Measurements from ENCODE around the gene ARFGEF2. TPM values are rescaled to one million over a fixed set of nuclear protein-coding genes. Genes with fewer than 3 reads are reported as not detected.

Gene ARFGEF2
- total RNA-seq, 4 donors from 2014 or later, result 33.6 to 45.2 (median 39.3) TPM

DNA sequence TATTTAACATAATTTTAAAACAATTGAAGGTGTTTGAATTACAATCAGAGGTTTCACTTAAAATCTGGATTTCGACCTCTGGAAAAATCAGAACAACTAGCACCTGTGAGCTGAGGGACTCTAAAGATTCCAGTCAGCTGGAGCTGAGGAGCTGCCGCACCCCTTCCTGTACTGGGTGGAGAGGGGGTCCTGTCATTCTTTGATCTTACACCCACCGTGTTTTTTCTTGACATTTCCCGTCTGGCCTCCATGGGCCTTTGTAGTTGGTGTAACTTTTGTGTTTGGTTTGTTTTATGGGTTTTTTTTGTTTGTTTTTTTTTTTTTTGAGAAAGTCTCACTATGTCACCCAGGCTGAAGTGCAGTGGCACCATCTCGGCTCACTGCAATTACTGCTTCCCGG is 17.2 kb downstream of the ARFGEF2 start:
- H3K9me3 ChIP-seq, result no peaks in the 10 kb centered on the region
- TF ChIP-seq, protein P1, sequence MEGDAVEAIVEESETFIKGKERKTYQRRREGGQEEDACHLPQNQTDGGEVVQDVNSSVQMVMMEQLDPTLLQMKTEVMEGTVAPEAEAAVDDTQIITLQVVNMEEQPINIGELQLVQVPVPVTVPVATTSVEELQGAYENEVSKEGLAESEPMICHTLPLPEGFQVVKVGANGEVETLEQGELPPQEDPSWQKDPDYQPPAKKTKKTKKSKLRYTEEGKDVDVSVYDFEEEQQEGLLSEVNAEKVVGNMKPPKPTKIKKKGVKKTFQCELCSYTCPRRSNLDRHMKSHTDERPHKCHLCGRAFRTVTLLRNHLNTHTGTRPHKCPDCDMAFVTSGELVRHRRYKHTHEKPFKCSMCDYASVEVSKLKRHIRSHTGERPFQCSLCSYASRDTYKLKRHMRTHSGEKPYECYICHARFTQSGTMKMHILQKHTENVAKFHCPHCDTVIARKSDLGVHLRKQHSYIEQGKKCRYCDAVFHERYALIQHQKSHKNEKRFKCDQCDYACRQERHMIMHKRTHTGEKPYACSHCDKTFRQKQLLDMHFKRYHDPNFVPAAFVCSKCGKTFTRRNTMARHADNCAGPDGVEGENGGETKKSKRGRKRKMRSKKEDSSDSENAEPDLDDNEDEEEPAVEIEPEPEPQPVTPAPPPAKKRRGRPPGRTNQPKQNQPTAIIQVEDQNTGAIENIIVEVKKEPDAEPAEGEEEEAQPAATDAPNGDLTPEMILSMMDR (IDR thresholded peaks at IDR 0.05), result no peak
- TF ChIP-seq EP300 (IDR thresholded peaks at IDR 0.05) (no peak), POLR2A (IDR thresholded peaks at IDR 0.05; ENCODE audit: low read depth) (no peak), POLR2AphosphoS5 (IDR thresholded peaks at IDR 0.05) (no peak)
- peaks cover 0 to 30% (median 20%) of the 10 kb centered on the region in 4 donors for H3K36me3 ChIP-seq
- WGBS, result 70% methylated on average over 6 of the region's 6 CpGs
- H3K27ac ChIP-seq (replicated peaks in 1 of 4), result no peak overlapping the region
- H3K4me3 ChIP-seq, result no peak overlapping the region
- intact Hi-C loops (cut with DNase I), result no loop called here
- no peaks in the 10 kb centered on the region for H3K27me3 ChIP-seq
- H3K4me1 ChIP-seq, result peaks cover 10 to 39% (median 15%) of the 10 kb centered on the region in 4 donors
- DNase-seq (ENCODE audit: extremely low spot score), result no peak

DNA sequence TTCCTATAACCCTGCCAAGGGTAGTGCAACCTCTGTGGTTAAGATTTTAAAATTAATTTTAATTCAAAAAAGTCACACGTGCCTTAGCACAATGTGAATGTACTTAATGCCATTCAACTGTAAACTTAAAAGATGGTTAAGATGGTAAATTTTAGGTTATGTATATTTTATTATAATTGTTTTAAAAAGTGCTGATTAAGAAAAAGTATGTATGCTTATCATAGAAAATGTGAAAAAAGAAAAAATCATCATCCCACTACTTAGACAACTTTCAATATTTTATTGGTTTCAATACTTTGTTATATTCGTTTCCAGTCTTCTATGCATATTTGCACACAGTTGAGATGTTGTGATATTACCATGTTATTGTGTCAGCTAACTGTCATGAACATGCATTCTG is 18.7 kb downstream of the ARFGEF2 start:
- no peak for DNase-seq (ENCODE audit: extremely low spot score)
- H3K4me1 ChIP-seq, result peaks cover 10 to 38% (median 14%) of the 10 kb centered on the region in 4 donors
- H3K36me3 ChIP-seq, result peaks cover 0 to 45% (median 33%) of the 10 kb centered on the region in 4 donors
- WGBS, result 86% methylated on average over 2 of the region's 2 CpGs
- intact Hi-C loops (cut with DNase I), result no loop called here
- H3K27me3 ChIP-seq, result no peaks in the 10 kb centered on the region
- TF ChIP-seq, protein P1 (IDR thresholded peaks at IDR 0.05), result no peak
- TF ChIP-seq POLR2A (IDR thresholded peaks at IDR 0.05; ENCODE audit: low read depth) (no peak), POLR2AphosphoS5 (IDR thresholded peaks at IDR 0.05) (no peak), EP300 (IDR thresholded peaks at IDR 0.05) (no peak)
- no peak overlapping the region for H3K27ac ChIP-seq (replicated peaks in 1 of 4)
- H3K9me3 ChIP-seq, result no peaks in the 10 kb centered on the region
- H3K4me3 ChIP-seq, result no peak overlapping the region

DNA sequence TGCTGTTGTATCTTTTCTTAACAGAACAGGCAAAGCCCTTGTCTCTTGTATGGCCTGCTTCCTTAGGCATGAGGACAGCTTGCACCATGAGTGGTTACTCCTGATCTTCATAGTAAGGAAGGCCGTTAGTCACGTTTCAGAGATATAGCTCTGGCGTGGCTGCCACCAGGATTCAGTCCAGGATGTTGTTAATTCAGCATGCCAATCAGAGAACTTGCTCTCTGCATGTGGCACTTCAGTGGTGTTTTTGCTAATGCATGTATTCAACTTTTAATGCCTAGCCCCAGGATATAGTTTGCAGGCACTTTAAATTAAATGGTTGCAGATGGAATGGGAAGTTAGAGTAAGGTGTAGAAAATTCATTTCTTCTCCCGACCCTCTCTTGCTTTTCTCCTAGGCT is 20.0 kb downstream of the ARFGEF2 start:
- Histone ChIP-seq H3K4me3 (no peak overlapping the region), H3K27me3 (no peaks in the 10 kb centered on the region), H3K36me3 (peaks cover 0 to 56% (median 41%) of the 10 kb centered on the region in 4 donors), H3K4me1 (peaks cover 10 to 38% (median 14%) of the 10 kb centered on the region in 4 donors), H3K27ac (replicated peaks in 1 of 4) (no peak overlapping the region), H3K9me3 (no peaks in the 10 kb centered on the region)
- WGBS, result 80% methylated on average over 4 of the region's 4 CpGs
- TF ChIP-seq EP300 (IDR thresholded peaks at IDR 0.05) (no peak), POLR2A (IDR thresholded peaks at IDR 0.05; ENCODE audit: low read depth) (no peak), POLR2AphosphoS5 (IDR thresholded peaks at IDR 0.05) (no peak)
- TF ChIP-seq, protein P1 (IDR thresholded peaks at IDR 0.05), result no peak
- intact Hi-C loops (cut with DNase I), result no loop called here
- no peak for DNase-seq (ENCODE audit: extremely low spot score)

DNA sequence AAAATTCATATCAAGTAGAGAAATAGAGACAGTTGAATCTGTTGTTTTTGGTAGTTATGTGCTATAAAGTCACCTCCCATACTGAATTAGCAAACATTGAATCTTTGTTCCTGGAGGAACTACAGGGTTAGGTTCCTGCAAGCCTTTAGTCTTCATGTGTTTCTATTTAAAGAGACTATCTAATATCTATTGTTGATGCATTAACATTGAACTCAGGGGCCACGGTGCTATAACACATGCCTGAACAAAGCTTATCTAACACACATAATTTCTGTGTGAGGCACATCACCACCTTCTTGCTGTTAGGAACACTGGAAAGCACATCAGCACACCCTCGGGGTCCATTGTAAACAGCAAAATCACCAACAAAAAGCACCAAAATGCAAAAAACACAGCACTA is 21.2 kb downstream of the ARFGEF2 start:
- peaks cover 0 to 67% (median 48%) of the 10 kb centered on the region in 4 donors for H3K36me3 ChIP-seq
- H3K9me3 ChIP-seq, result no peaks in the 10 kb centered on the region
- peaks cover 4 to 31% (median 7%) of the 10 kb centered on the region in 4 donors for H3K4me1 ChIP-seq
- no peak overlapping the region for H3K27ac ChIP-seq (replicated peaks in 1 of 4)
- intact Hi-C loops (cut with DNase I), result no loop called here
- WGBS, result 94% methylated on average over 2 of the region's 2 CpGs
- DNase-seq (ENCODE audit: extremely low spot score), result no peak
- no peak overlapping the region for H3K4me3 ChIP-seq
- no peak for TF ChIP-seq POLR2AphosphoS5 (IDR thresholded peaks at IDR 0.05)
- no peaks in the 10 kb centered on the region for H3K27me3 ChIP-seq

DNA sequence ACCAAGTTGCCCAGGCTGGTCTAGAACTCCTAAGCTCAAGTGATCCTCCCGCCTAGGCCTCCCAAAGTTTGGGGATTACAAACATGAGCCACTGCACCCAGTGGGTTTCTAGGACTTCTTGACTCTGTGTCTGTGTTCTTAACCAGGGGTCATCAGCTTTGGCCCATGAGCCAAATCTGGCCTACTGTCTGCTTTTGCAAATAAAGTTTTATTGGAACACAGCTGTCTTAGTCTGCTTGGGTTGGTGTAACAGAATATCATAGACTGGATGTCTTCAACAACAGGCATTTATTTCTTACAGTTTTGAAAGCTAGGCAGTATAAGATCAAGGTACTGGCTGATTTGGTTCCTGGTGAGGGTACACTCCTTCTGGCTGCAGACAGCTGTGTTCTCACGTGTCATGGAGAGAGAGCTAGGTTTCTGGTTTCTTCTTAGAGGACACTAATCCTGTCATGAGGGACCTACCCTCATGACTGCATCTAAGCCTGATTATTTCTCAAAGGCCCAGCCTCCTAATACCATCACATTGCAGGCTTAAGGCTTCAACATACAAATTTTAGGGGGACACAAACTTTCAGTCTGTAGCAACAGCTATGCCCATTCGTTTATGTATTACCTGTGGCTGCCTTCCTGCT is 23.3 kb downstream of the ARFGEF2 start:
- Histone ChIP-seq H3K27me3 (no peaks in the 10 kb centered on the region), H3K27ac (replicated peaks in 1 of 4) (no peak overlapping the region), H3K36me3 (peaks cover 5 to 86% (median 67%) of the 10 kb centered on the region in 4 donors), H3K4me3 (no peak overlapping the region), H3K4me1 (peaks cover 0 to 18% (median 0%) of the 10 kb centered on the region in 4 donors), H3K9me3 (no peaks in the 10 kb centered on the region)
- TF ChIP-seq EP300 (IDR thresholded peaks at IDR 0.05) (no peak), POLR2AphosphoS5 (IDR thresholded peaks at IDR 0.05) (no peak), POLR2A (IDR thresholded peaks at IDR 0.05; ENCODE audit: low read depth) (no peak)
- TF ChIP-seq, protein P1 (IDR thresholded peaks at IDR 0.05), result no peak
- DNase-seq (ENCODE audit: extremely low spot score), result no peak
- intact Hi-C loops (cut with DNase I), result no loop called here
- WGBS, result 100% methylated on average over 3 of the region's 3 CpGs

Measured in esophagus muscularis mucosa (tissue), 4 donors.